Activated CD8-positive, alpha-beta T cell treated with anti-CD3 and anti-CD28 coated beads for 36 hours (primary cell): ENCODE measurements around the gene THADA. TPM values are rescaled to one million over a fixed set of nuclear protein-coding genes. Genes with fewer than 3 reads are reported as not detected.

Source experiments
- ATAC-seq: fragments of 200-7000 bp; cut with Tn5 transposase; one replicate; pipeline ENCODE4 v1.10.0; 2021; ENCODE audit warnings: mild to moderate bottlenecking, moderate library complexity
- CTCF ChIA-PET: fragments of 350-600 bp; sonication (Branson Sonifier 250); formaldehyde crosslinking; loops from one replicate; lab custom pipeline; 2021; ENCODE audit warnings: antibody characterized with exemption; lab: Charles Lee
- POLR2A ChIA-PET: fragments of 350-600 bp; sonication (Branson Sonifier 250); formaldehyde crosslinking; loops from one replicate; lab custom pipeline; 2021; ENCODE audit warnings: antibody characterized with exemption; lab: Charles Lee
- DNase-seq: peaks from one replicate; pipeline ENCODE4 v3.0.0-alpha.2; 2020
- H3K27ac Mint-ChIP-seq: one replicate; pipeline ENCODE4 v1.8.0; 2021; ENCODE audit warnings: mild to moderate bottlenecking, mixed read lengths
- H3K27me3 Mint-ChIP-seq: one replicate; pipeline ENCODE4 v1.8.0; 2021; ENCODE audit warnings: mixed read lengths
- H3K36me3 Mint-ChIP-seq: one replicate; pipeline ENCODE4 v1.8.0; 2021; ENCODE audit warnings: low read depth, mixed read lengths
- H3K4me1 Mint-ChIP-seq: one replicate; pipeline ENCODE4 v1.8.0; 2021; ENCODE audit warnings: low read depth, mixed read lengths
- H3K4me3 Mint-ChIP-seq: one replicate; pipeline ENCODE4 v1.8.0; 2021; ENCODE audit warnings: mild to moderate bottlenecking, moderate library complexity, mixed read lengths
- H3K9me3 Mint-ChIP-seq: one replicate; pipeline ENCODE4 v1.8.0; 2021; ENCODE audit warnings: mixed read lengths
- CTCF ChIP-seq: fragments of 200-600 bp; IDR thresholded peaks from one replicate; pipeline ENCODE4 v1.8.0; 2022; ENCODE audit warnings: antibody characterized with exemption, mild to moderate bottlenecking
- intact Hi-C: fragments of 100-400 bp; cut with micrococcal nuclease; formaldehyde crosslinking; loops from one replicate; pipeline ENCODE4 v1.10.0; 2022
- total RNA-seq, 2 experiments: library from RNA; stranded (reverse); gene quantifications; one replicate each; pipeline ENCODE4 v1.2.3, GENCODE V29; 2021

THADA gene
- total RNA-seq, 2 experiments from 2014 or later = 31.3 to 31.6 TPM

DNA sequence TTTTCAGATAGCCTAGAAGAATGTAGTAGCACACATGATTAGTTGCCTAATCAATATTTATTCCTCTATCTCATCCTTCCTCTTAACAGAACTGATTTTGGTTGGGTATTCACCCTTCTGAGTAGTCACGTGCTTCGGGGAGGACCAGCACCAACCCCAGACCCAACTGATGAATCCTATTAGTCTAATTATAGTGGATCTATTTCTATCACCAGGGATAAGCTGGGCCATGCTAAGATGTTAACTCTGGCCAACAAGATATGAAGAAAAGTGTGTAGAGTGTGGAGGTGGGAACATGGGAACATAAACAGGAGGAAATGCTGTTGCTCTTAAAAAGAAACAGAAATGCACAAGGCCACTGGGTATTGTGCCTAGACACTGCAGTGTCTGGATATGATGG lies 119.9 kb downstream of the THADA start:
- H3K9me3 Mint-ChIP-seq = no peaks in the 10 kb centered on the region
- intact Hi-C loops = no loop called here
- POLR2A ChIA-PET = no interaction called here

DNA sequence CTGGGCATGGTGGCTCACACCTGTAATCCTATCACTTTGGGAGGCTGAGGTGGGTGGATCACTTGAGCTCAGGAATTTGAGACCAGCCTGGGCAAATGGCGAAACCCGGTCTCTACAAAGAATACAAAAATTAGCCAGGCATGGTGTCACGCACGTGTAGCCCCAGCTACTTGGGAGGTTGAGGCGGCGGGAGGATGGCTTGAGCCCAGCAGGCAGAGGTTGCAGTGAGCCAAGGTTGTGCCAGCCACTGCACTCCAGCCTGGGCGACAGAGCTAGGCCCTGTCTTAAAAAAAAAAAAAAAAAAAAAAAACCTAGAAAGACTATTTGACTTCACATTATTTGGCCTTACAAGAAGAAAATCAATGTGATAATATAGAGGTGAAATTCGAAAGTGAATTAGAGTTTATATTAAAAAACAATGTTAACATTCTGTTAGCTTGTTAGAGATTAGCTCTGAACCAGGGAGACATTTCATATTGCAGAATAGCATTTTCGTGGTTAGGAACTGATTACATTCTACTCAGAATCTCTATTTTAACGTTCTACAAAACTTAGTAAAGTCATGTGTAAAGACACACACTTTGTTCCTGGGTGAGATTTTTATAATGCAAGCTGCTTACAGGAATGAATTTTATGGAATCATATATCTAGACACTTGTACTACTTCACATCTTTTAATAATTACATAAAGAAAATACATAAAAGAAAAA lies 120.5 kb downstream of the THADA start:
- Mint-ChIP-seq H3K4me3 (no peak overlapping the region), H3K4me1 (no peaks in the 10 kb centered on the region), H3K27ac (no peak overlapping the region), H3K36me3 (peaks cover 10% of the 10 kb centered on the region), H3K9me3 (no peaks in the 10 kb centered on the region), H3K27me3 (no peaks in the 10 kb centered on the region)
- DNase-seq (no peak), ATAC-seq (no peak)
- no peak for TF ChIP-seq CTCF
- intact Hi-C loops = no loop called here
- POLR2A ChIA-PET = interaction anchor here (1.1 kb wide), 1 partner anchor 349 kb away, joined by 3 read pairs; no protein-coding TSS in a partner anchor
- CTCF ChIA-PET = interaction anchor here (0.7 to 1.4 kb wide), 4 partner anchors 8 to 529 kb away, joined by 3 to 6 read pairs (median 4); no protein-coding TSS in a partner anchor

More for the DNA sequence above, 119.9 kb downstream of the THADA start:
- CTCF ChIA-PET = interaction anchor here (1.1 to 1.5 kb wide), 3 partner anchors 9 to 247 kb away, joined by 3 to 5 read pairs (median 4); no protein-coding TSS in a partner anchor
- H3K4me1 Mint-ChIP-seq = no peaks in the 10 kb centered on the region
- ATAC-seq (no peak), DNase-seq (no peak)
- H3K4me3 Mint-ChIP-seq = no peak overlapping the region
- no peak overlapping the region for H3K27ac Mint-ChIP-seq
- H3K36me3 Mint-ChIP-seq = peaks cover 10% of the 10 kb centered on the region
- no peak for TF ChIP-seq CTCF
- H3K27me3 Mint-ChIP-seq = no peaks in the 10 kb centered on the region

DNA sequence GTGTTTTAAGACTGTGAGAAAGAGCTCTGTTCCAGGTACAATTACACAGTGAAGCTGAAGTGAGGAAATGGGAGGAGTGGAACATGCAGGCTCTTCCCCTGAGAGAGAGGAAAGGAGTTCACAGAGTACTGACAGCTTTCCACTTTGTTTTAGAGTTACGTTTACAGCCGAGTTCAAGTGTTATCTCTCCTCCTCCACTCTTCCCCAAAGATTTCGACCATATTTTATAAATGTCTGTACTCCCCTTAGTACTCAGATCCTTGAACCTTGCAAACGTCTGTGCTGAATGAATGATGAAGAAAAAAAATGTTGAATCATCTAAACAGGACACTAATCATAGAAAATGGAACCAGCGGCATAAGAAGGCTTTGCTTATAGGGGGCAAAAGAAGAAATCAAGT lies 121.6 kb downstream of the THADA start:
- H3K9me3 Mint-ChIP-seq = no peaks in the 10 kb centered on the region
- TF ChIP-seq CTCF = no peak
- intact Hi-C loops = no loop called here
- H3K27ac Mint-ChIP-seq = no peak overlapping the region
- no peak overlapping the region for H3K4me3 Mint-ChIP-seq
- DNase-seq (no peak), ATAC-seq (no peak)
- no peaks in the 10 kb centered on the region for H3K4me1 Mint-ChIP-seq
- no peaks in the 10 kb centered on the region for H3K27me3 Mint-ChIP-seq
- ChIA-PET CTCF (interaction anchor here (1.4 kb wide), 1 partner anchor 11 kb away, joined by 6 read pairs; no protein-coding TSS in a partner anchor), POLR2A (no interaction called here)
- H3K36me3 Mint-ChIP-seq = peaks cover 5% of the 10 kb centered on the region

- ChIA-PET POLR2A (no interaction called here), CTCF (interaction anchor here (1.4 kb wide), 1 partner anchor 11 kb away, joined by 6 read pairs; no protein-coding TSS in a partner anchor)
Observed at GRCh38 chr2:43473767-43474166, 122.1 kb downstream of the THADA start.

More at GRCh38 chr2:43473767-43474166, 122.1 kb downstream of the THADA start:
- no peak overlapping the region for H3K4me3 Mint-ChIP-seq
- H3K36me3 Mint-ChIP-seq = peaks cover 5% of the 10 kb centered on the region
- no peak for ATAC-seq
- intact Hi-C loops = no loop called here
- no peak for TF ChIP-seq CTCF
- no peaks in the 10 kb centered on the region for H3K4me1 Mint-ChIP-seq
- no peak overlapping the region for H3K27ac Mint-ChIP-seq
- DNase-seq = no peak
- H3K9me3 Mint-ChIP-seq = no peaks in the 10 kb centered on the region
- no peaks in the 10 kb centered on the region for H3K27me3 Mint-ChIP-seq
